GM21526 (cell line): ENCODE data around the gene DLEC1.
"Not testable (repeated sequence)": the region's sequence is repeated elsewhere in the genome, so short reads cannot be mapped to it uniquely, and the experiment has no call there.

Experiments
- ATAC-seq: cut with Tn5 transposase; IDR thresholded peaks from one replicate; pipeline ENCODE4 v1.9.1; 2021; ENCODE audit warnings: moderate library complexity; ENCODE audit not compliant: unreplicated experiment, low FRiP score

The DLEC1 gene

DNA sequence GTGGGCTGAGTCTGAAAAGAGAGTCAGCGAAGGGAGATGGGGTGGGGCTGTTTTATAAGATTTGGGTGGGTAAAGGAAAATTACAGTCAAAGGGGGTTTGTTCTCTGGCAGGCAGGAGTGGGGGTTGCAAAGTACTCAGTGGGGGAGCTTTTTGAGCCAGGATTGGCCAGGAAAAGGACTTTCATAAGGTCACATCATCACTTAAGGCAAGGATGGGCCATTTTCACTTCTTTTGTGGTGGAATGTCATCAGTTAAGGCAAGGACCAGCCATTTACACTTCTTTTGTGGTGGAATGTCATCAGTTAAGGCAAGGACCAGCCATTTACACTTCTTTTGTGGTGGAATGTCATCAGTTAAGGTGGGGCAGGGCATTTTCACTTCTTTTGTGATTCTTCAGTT, 44.2 kb downstream of the DLEC1 start:
- ATAC-seq: not testable (repeated sequence)

DNA sequence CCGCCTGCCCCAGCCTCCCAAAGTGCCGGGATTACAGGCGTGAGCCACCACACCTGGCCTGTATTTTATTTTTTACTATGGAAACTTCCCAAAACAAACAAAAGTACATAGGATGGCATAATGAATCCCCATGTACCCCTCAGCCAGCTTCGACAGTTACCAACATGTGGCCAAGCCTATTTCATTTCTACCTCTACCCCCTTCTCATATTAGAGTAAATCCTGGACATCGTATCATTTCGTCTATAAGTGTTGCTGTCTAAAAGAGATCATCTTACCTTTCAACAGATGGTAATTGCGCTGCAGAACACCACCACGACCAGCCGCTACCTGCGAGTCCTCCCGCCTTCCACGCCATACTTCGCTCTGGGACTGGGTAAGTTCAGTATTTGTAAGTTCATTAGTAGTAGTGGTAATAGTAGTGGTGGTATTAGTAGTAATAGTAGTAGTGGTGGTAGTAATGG, 44.9 kb downstream of the DLEC1 start:
- ATAC-seq: no peak

DNA sequence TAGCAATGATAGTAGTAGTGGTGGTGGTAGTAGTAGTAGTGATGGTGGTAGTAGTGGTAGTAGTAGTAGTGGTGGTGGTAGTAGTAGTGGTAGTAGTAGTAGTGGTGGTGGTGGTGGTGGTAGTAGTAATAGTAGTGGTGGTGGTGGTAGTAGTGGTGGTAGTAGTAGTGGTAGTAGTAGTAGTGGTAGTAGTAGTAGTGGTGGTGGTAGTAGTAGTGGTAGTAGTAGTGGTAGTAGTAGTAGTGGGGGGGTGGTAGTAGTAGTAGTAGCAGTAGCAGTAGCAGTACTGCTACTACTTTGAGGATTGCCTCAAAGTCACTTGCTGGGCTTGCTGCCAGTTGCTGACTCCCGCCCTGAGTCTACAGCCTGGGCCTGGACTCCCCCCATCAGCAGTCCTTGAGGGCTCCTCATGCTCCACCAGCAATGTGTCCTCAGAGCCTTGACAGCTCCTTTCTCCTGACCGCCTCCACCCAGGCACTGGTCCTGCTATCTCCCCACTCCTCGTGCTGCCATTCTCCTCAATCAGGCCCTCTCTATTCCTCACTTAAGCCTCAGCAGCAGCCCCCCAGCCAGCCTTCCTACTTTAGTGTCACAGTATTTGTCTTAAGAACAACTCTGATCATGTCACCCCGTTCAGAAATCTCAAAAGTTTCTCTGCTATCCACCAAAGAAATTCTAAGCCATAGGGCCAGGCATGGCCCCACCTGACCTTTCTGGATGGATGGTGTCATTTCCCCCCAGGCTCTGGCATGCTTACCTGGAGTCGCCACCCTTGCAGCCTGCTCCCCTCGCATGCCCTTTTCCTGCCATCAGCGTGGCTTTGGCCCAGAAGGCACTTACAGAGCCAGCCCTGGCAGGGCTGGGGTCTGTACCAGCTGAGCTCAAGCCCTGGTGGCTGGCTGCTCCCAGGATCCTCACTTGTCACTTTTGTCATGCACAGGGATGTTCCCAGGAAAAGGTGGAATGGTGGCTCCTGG, 45.6 kb downstream of the DLEC1 start:
- ATAC-seq: no peak

DNA sequence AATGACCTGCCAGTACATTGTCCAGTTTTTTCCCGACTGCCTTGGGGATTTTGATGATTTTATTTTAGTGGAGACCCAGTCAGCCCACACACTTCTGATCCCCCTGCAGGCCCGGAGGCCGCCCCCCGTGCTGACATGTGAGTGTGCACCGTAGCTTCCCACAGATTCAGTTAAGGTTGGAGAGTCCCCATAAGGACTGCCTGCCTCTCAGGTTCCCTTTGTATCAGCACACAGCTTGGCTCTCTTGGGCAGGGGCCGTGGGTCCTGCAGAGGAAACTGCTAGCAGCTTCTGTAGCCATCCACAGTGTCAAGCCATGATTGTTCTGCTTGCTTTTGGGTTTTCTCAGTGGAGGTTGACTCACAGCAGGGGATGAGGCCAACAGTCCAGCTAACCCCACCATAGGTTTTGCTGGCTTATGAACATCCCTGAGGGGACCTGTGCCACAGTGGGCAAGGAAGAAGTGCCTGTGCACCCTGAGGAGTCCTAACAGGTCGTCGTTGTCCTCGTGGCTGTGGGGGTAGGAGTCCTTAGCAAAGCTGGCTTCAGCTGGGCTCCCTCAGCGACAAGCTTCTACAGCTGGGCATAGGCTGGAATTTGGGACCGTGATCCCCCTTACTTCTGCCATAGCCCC, 46.4 kb downstream of the DLEC1 start:
- ATAC-seq: no peak

DNA sequence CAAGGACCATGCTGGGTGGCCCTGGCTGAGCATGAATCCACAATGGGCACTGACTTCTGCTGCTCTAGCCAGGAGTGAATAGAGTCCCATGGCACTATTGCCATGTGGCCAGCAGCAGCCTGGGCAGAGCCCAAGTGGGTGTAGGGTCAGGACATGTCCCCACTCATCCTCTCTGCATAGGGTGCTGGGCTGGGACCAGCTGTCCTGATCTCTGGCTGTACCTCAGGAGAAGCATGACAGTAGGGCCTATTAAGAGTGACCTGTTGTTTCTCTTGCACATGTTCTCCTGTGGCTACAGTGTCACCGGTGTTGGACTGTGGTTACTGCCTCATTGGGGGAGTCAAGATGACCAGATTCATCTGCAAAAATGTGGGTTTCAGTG, 46.9 kb downstream of the DLEC1 start:
- ATAC-seq: no peak

DNA sequence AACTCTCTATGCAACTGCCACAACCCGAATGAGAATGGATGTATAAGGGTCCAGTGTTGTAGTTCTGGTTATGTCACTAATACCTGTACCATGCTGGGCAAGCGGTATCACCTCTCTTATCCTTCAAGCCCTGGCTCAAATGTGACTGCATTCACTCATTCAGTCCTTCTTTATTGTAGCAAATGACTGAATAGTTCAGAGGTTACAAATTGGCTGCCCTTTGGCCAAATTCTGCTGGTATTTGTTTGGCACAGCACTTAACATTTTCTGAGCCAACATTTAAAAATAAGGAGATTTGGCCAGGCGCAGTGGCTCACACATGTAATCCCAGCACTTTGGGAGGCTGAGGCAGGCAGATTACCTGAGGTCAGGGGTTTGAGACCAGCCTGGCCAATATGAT, 47.5 kb downstream of the DLEC1 start:
- no peak for ATAC-seq

DNA sequence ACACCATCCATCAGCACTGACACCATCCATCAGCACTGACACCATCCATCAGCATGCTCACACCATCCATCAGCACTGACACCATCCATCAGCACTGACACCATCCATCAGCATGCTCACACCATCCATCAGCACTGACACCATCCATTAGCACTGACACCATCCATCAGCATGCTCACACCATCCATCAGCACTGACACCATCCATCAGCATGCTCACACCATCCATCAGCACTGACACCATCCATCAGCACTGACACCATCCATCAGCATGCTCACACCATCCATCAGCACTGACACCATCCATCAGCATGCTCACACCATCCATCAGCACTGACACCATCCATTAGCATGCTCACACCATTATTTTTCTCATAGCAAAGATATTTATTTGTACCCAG, 48.3 kb downstream of the DLEC1 start:
- ATAC-seq: not testable (repeated sequence)

DNA sequence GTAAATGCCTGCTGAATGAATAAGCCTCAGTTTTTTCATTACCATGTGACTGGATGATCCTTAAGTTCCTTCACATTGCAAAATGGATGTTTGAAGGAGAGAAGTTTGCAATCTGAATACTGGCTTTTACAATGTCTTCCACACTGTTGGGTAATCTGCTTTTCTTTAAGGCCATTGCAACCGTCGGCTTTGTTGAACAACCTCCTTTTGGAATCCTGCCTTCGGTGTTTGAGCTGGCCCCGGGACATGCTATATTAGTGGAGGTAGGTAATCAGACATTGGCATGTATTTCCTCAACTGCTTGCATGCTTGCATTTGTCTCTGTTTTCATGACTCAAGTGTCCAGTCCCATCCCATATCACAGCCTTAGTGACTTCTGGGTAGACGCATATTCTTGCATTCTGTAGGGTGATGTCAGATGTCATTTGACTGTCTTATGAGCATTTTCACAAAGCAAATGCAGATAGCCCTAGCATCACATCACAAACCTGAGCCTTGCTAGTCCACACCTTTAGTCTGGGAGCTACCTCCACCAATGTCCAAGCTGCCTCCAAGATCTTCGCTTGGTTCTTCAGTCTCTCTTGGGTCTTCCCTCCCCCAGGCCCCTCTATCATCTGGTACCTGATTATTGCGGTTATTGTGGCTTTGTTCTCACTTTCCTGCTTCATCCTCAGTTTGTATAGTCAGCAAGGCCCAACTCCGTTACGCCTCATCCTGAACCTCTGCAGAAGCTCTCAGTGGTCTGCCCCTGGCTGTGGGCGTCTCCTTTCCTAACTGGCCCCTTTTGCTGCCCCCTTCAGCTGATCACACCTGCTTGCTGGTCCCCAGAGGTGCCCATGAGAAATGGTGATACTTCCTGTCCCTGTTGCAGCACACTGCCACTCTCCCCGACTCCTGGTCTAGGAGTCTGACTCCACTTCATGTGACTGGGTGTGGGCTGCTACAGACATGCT, 49.4 kb downstream of the DLEC1 start:
- no peak for ATAC-seq

DNA sequence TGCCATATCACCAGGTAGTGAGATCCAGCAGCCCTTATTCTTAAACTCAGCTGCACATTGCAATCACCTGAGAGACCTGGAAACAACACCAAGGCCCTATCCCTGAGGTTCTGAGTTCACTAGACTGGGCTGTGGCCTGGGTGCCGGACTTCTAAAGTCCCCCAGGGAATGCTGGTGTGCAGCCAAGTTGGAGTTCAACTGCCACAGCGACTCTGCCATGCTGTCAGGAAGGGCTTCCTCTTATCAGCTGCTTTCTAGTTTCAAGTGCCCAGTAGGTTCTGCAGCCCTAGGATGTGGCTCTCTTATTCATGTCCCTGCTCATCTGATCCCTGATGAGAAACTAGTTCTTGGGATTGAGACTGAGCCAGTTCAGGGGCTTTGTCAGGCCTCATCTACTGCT, 50.2 kb downstream of the DLEC1 start:
- ATAC-seq: no peak

DNA sequence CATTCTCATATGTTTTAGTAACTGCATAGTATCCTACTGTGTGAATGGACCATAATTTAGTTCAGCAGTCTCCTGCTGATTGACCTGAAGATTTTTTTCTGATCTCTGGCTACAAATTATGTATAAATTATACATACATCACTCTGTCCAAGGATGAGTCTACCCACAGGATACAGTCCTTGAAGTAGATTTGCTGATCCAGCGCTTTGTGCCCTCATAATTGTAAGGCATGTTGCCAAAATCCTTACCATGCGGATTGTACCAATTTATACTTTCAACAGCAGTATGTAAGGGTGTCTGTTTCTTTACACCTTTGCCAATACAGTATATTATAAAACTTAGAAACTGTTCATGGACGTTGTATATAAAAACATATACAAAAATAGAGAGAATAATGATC, 51.4 kb downstream of the DLEC1 start:
- ATAC-seq: no peak

DNA sequence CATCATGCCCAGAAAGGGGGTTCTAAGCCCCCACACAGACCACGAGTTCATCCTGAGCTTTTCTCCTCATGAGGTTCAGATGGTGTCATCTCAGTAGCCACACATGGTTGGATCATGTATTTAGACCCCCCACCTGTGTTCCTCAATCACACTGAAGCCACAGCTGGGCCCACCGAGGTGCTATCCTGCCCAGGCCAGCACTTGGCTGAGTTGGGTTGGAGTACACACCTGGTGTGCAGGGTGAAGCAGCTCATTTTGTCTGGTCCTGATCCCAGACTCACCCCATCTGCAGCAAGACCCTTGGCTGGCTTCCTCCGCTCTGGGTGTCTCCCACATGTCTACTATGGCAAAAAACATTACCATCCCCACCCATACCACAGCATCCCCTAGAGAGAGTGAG, 56.0 kb downstream of the DLEC1 start:
- no peak for ATAC-seq

DNA sequence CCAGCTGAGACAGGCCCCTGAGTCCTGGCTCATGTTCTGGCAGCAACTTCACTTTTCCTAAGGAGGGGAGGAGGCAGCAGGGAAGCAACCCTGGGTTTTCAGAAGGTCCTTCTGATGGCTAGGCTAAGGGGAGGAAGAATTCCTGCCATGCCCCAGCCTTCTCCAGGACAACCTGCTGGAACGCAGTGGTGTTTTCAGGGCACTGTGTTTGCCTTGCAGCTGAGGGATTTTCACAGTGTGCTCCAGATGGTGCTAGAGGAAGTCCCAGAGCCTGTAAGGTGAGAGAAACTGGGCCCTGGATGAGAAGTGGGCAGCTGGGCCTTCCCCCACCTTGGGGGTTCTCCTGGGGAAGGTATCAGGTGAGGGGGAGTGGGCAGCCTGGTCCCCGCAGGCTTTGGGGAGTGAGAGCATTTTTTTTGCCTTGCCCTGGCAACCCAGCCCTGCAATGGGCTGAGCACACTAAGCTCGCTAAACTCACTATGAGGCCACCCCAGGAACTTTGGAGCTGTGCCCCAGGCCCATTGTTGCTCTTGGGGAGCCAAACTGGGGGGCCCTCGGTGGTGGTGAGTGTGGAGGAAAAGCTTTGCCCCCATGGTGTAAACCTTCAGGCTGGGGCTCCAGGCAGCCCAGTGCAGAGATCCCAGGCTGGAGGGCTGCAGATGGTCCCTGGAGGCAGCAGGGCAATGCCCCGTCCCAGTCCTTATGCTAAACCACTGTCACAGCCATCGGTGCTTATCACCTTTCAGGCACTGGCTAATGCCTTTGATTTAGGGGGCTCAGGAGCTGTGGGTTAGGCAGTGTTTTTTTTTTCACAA, 56.9 kb downstream of the DLEC1 start:
- ATAC-seq: no peak

DNA sequence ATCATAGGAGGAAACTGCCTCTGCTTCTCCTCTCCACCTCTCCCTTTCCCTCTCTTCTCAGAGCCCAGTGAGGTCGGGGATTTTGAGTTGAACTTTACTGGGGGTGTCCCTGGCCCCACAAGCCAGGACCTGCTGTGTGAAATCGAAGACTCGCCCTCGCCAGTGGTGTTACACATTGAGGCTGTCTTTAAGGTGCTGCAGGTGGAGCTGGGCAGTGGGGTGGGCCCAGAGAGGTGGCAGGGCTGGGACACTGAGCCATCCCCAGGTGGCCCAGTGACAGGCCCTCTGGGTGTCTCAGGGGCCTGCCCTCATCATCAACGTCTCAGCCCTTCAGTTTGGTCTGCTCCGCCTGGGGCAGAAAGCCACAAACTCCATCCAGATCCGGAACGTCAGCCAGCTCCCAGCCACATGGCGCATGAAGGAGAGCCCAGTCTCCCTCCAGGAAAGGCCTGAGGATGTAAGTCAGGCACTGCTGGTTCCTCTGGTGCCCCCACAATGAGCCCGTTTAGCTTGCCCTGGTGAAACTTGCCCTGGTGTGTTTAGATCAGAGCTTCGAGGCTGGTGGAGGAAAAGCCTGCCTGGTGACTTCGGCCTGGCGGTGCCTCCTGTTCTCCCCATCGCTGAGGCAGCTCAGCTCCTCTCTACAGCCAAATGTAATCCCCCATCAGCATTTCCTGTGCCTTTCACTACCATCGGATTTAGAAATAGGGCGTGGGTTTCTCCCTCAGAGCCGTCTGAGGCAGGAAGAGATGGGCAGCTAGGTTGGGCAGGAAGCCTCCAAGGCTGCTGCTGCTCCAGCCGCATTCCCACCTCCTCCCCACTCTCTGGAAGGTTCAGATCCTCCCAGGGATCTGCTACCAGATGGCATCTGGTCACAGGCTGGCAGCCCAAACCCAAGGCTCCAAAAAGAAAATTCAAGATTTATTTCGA, 58.7 kb downstream of the DLEC1 start:
- ATAC-seq: no peak

DNA sequence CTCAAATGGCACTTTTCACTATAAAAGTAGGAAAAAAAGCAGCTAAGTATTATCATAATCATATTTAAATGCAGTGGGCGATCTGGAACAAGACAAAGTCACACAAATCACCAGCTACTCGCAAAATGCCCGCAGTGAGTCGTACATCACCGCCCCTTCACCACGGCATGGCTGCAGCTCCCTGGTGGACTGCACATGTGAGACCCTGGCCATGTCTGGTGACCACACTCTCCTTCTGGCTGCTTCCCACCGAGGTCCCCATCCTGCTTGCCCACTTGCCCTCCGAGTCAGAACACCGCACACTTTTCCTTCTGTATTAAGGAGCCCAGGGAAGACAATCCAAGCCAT, 59.3 kb downstream of the DLEC1 start:
- no peak for ATAC-seq

DNA sequence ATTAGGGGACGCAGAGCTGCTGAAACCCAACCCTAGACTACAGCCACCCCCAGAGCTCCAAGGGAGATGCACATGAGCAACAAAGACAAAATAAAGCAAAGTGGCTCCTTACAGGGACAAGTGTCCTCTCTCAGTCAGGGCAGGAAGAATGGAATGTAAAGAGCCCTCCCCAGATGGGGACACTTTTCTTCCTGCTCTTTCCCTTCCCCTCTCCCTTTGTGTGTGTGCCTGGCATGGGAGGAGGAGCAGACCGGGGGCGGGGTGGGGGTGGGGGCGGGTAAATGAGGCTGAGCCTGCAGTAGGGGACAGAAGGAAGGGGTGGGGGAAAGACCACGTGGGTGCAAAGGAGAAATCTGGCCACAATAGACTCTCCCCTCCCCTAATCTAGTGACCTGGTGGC, 60.5 kb downstream of the DLEC1 start:
- ATAC-seq: no peak

DNA sequence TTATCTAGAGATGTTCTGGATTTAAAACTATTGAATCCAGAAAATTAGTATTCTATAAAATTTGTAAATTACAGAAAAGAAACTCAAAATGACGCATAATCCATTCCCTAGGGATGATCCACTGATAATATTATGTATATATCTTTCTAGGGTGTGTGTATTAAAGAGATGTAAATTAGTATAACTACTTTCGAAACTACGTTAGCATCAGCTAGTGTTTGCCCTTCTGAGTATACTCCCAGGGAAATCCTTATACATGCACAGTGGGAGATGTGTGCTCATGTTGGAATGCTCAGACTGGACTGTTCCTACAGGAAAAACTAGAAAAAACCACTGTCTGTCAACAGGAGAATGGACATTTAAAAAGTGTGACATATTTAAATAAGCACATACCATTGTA, 61.5 kb downstream of the DLEC1 start:
- ATAC-seq: no peak

DNA sequence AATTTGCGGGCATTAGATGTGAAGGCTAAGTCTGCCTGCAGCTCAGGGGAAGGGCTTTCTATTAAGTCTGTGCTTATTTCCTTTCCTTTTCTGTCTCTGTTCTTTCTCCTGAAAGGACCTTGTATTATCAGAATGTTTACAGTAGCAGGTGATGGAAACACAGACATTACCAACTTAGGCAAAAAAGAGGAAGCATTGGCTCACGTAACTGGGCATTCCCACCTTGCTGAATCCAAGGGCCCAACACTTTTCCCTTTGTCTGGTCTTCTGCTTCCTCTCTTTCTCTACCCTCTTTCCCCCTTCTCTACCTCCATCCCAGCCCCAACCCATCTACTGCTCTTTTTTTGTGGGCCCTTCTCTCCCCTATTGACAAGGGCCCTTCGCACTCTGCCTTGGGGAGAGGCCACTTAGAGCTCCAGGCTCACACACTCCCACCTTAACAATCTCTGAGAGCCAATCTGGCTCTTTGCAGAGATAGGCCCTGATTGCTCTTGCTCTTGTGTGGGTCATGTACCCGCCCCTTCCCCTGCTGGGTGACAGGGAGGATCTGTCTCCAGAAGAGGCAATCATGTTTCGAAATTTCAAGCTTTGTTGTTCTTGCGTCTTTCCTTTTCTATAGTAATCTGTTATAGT, 62.9 kb downstream of the DLEC1 start:
- ATAC-seq: no peak

DNA sequence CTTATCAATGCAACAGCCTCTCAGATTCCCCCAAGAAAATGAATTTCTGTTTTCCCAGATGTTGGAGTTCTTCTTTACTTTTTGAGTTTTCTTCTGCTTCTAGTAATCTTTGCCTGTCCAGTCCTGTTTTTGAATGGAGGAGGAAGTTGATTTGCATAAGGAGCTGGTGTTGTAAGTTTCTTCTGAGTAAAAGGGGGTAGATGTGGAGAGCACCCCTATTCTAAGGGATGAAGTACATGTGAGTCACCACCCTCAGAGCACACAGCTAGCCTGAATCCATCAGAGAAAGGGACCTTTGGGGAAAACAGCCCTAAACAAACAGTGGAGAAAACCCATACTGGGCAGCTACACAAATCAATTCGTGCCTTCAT, 63.4 kb downstream of the DLEC1 start:
- no peak for ATAC-seq

DNA sequence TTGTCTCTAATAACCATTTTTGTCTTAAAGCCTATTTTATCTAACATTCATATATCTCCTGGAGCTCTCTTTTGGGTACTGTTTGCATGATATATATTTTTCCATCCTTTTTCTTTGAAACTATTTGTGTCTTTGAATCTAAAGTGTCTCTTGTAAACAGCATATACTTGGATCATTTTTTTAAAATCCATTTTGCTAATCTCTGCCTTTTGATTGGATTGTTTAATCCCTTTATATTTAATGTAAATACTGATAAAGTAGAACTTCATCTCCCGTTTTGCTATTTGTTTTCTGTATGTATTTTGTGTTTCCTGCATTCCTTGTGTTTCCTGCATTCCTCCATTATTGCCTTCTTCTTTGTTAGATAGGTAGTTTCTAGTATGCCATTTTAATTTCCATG, 66.5 kb downstream of the DLEC1 start:
- ATAC-seq: no peak
